Gastrocnemius medialis (tissue), 4 donors: Measurements from ENCODE around the gene CLDN34. TPM values are rescaled to one million over a fixed set of nuclear protein-coding genes. Genes with fewer than 3 reads are reported as not detected.

Experiments
- ATAC-seq, 2 donors: fragments of 150-250 bp; one replicate each; pipeline ENCODE4 v1.9.1; 2016
- DNase-seq, 2 donors: peaks; one replicate each; pipeline ENCODE4 v3.0.0-alpha.2; 2019
- H3K27ac ChIP-seq, 4 donors: fragments of 200-600 bp; sonication (generic); 1 replicate in 1 of 4; 2 replicates in 3 of 4; pipeline ENCODE4 v1.5.1; 2016 to 2018; ENCODE audit warnings: mild to moderate bottlenecking in 2 of 4, moderate library complexity in 1 of 4
- H3K27me3 ChIP-seq, 3 donors: fragments of 200-600 bp; sonication (generic) in 2 of 3; 1 replicate in 1 of 3; 2 replicates in 2 of 3; pipeline versions ENCODE4 v1.5.1 to v1.6.0; 2016 to 2019; ENCODE audit warnings: mild to moderate bottlenecking in 1 of 3, moderate library complexity in 1 of 3
- H3K36me3 ChIP-seq, 2 donors: fragments of 200-600 bp; sonication (generic) in 1 of 2; one replicate each; pipeline ENCODE4 v1.5.1; 2017 to 2018
- H3K4me1 ChIP-seq, 2 donors: fragments of 200-600 bp; sonication (generic) in 1 of 2; one replicate each; pipeline ENCODE4 v1.5.1; 2016 to 2017; ENCODE audit warnings: mild to moderate bottlenecking in 2 of 2
- H3K4me3 ChIP-seq, 4 donors: fragments of 200-600 bp; sonication (generic) in 3 of 4; 1 replicate in 1 of 4; 2 replicates in 3 of 4; pipeline ENCODE4 v1.5.1; 2016 to 2019; ENCODE audit warnings: mild to moderate bottlenecking in 2 of 4
- H3K9me3 ChIP-seq, 3 donors: fragments of 200-600 bp; sonication (generic) in 2 of 3; 1 replicate in 1 of 3; 2 replicates in 2 of 3; pipeline ENCODE4 v1.5.1; 2016 to 2019
- CTCF ChIP-seq, 5 experiments: fragments of 450-650 bp in 3 of 5; fragments of 200-600 bp in 2 of 5; sonication (generic) in 2 of 5; IDR thresholded peaks in 4 of 5; conservative IDR thresholded peaks in 1 of 5; 1 replicate in 4 of 5; 2 replicates in 1 of 5; pipeline ENCODE4 v1.5.1; 2016 to 2019; ENCODE audit warnings: antibody characterized with exemption in 5 of 5, mild to moderate bottlenecking in 3 of 5, moderate library complexity in 3 of 5
- POLR2A ChIP-seq, 2 donors: fragments of 450-650 bp; IDR thresholded peaks; one replicate each; pipeline ENCODE4 v1.6.1; 2017; ENCODE audit warnings: antibody characterized with exemption in 2 of 2, mild to moderate bottlenecking in 2 of 2, moderate library complexity in 2 of 2
- in situ Hi-C, 4 donors: fragments of 200-750 bp; cut with MboI; loops; one replicate each; pipeline versions ENCODE4 v1.15.0 to v1.8.0; 2017; ENCODE audit warnings: low sequenced_read_pairs in 4 of 4
- intact Hi-C: fragments of 100-400 bp; cut with DNase I; formaldehyde crosslinking; loops from one replicate; pipeline ENCODE4 v1.15.1; 2023; ENCODE audit warnings: low total_unique reads
- total RNA-seq, 4 donors: library from RNA; depleted of rRNA; stranded (reverse); fragments of >200 nt; gene quantifications; one replicate each; pipeline versions ENCODE4 v1.1.0 to v1.2.3, GENCODE V29; 2016

Gene CLDN34
- total RNA-seq, 4 donors from 2014 or later = not detected

DNA sequence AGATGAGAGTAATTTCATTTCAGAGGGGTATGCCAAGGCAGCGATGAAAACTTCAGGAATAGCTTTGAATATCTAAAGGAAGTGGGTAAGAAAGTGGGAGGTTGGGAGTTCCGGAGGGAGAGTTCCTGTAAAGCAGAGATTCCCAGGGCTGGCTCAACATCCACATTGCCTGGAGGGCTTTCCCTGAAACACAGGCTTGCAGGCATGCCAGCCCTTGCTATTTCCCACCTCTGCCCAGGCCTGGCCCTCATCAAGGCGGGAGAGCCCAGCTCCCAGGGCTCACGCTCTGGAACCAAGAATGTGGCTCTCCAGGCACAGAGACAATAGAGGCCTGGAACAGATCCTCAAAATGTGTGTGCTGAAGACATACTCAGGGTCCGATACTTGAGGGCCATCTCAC, 43.8 kb upstream of the CLDN34 start:
- Histone ChIP-seq H3K27me3 (no peaks in the 10 kb centered on the region), H3K9me3 (no peaks in the 10 kb centered on the region), H3K36me3 (no peaks in the 10 kb centered on the region), H3K4me3 (no peak overlapping the region), H3K27ac (no peak overlapping the region), H3K4me1 (no peaks in the 10 kb centered on the region)
- DNase-seq (no peak), ATAC-seq (no peak)
- intact Hi-C loops (no loop called here), in situ Hi-C loops (loop anchor here in 1 of 4 donors (25.0 kb wide), 1 partner anchor 111 kb away; no protein-coding TSS in a partner anchor)
- TF ChIP-seq CTCF (IDR thresholded peaks at IDR 0.05 in 4 of 5, conservative IDR thresholded peaks at IDR 0.05 in 1 of 5) (no peak), POLR2A (IDR thresholded peaks at IDR 0.05) (no peak)

DNA sequence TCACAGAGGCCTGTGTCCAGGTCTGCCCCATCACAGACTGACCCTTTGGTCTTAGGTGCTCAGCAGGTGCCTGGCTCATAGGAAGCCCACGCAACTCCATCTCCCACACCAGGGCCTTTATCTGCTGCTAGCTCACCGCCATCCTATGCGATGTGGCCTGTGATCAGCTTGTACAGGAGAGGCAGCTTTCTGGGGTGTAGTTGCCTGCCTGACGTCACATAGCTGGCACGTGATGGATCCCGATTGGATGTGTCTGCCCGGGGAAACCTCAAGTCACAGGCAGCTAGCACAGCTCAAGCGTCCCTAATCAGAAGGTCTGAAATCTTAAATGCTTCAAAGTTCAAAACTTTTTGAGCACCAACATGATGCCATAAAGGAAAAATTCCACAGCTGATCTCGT, 41.2 kb upstream of the CLDN34 start:
- no peaks in the 10 kb centered on the region for H3K9me3 ChIP-seq
- H3K27ac ChIP-seq = no peak overlapping the region
- H3K4me1 ChIP-seq = no peaks in the 10 kb centered on the region
- in situ Hi-C loops (no loop called here), intact Hi-C loops (no loop called here)
- H3K27me3 ChIP-seq = no peaks in the 10 kb centered on the region
- no peak for DNase-seq
- H3K36me3 ChIP-seq = no peaks in the 10 kb centered on the region
- no peak for TF ChIP-seq POLR2A (IDR thresholded peaks at IDR 0.05)
- no peak for TF ChIP-seq CTCF (IDR thresholded peaks at IDR 0.05 in 4 of 5, conservative IDR thresholded peaks at IDR 0.05 in 1 of 5)
- no peak for ATAC-seq
- H3K4me3 ChIP-seq = no peak overlapping the region

GRCh38 chrX:9927698-9928482, 39.3 kb upstream of the CLDN34 start:
- DNase-seq = no peak
- Histone ChIP-seq H3K9me3 (no peaks in the 10 kb centered on the region), H3K36me3 (no peaks in the 10 kb centered on the region), H3K27me3 (no peaks in the 10 kb centered on the region), H3K4me1 (no peaks in the 10 kb centered on the region), H3K4me3 (no peak overlapping the region), H3K27ac (no peak overlapping the region)
- in situ Hi-C loops = no loop called here
- intact Hi-C loops = no loop called here
- ATAC-seq = no peak
- no peak for TF ChIP-seq POLR2A (IDR thresholded peaks at IDR 0.05)
- TF ChIP-seq CTCF (IDR thresholded peaks at IDR 0.05 in 4 of 5, conservative IDR thresholded peaks at IDR 0.05 in 1 of 5) = no peak

- no peak for DNase-seq
- Histone ChIP-seq H3K27ac (no peak overlapping the region), H3K4me3 (no peak overlapping the region), H3K4me1 (no peaks in the 10 kb centered on the region), H3K9me3 (no peaks in the 10 kb centered on the region), H3K27me3 (no peaks in the 10 kb centered on the region), H3K36me3 (no peaks in the 10 kb centered on the region)
- intact Hi-C loops (no loop called here), in situ Hi-C loops (no loop called here)
- no peak for ATAC-seq
- TF ChIP-seq POLR2A (IDR thresholded peaks at IDR 0.05) (no peak), CTCF (IDR thresholded peaks at IDR 0.05 in 4 of 5, conservative IDR thresholded peaks at IDR 0.05 in 1 of 5) (no peak)
Observed at GRCh38 chrX:9935436-9935835, 31.7 kb upstream of the CLDN34 start.
